Upper lobe of right lung (tissue), 1 donor: ENCODE data around the gene RELCH. TPM values are rescaled to one million over a fixed set of nuclear protein-coding genes. Genes with fewer than 3 reads are reported as not detected.

Experiments
- ATAC-seq: fragments of 200-7000 bp; cut with Tn5 transposase; one replicate; pipeline ENCODE4 v1.9.1; 2020; ENCODE audit warnings: mild to moderate bottlenecking, moderate library complexity
- DNase-seq: peaks from one replicate; pipeline ENCODE4 v3.0.0-alpha.2; 2020
- H3K27ac ChIP-seq: fragments of 200-600 bp; one replicate; pipeline ENCODE4 v1.8.0; 2022
- H3K27me3 ChIP-seq: fragments of 200-600 bp; one replicate; pipeline ENCODE4 v1.8.0; 2022; ENCODE audit warnings: mild to moderate bottlenecking
- H3K36me3 ChIP-seq: fragments of 200-600 bp; one replicate; pipeline ENCODE4 v1.8.0; 2022
- H3K4me1 ChIP-seq: fragments of 200-600 bp; one replicate; pipeline ENCODE4 v1.8.0; 2022
- H3K4me3 ChIP-seq: fragments of 200-600 bp; one replicate; pipeline ENCODE4 v1.8.0; 2022; ENCODE audit warnings: mild to moderate bottlenecking
- H3K9me3 ChIP-seq: fragments of 200-600 bp; one replicate; pipeline ENCODE4 v1.8.0; 2022
- intact Hi-C: fragments of 100-400 bp; cut with DNase I; formaldehyde crosslinking; loops from one replicate; pipeline ENCODE4 v1.11.0; 2022
- total RNA-seq: library from RNA; stranded (reverse); fragmentation: NEBNext Ultra II Directional; extraction: Animal tissue kit (Norgen Biotek cat#: 25700); gene quantifications from one replicate; pipeline ENCODE4 v1.2.1, GENCODE V29; 2021
- TF ChIP-seq, protein P1 (sequence below): fragments of 200-600 bp; IDR thresholded peaks from one replicate; pipeline ENCODE4 v1.8.0; 2022; ENCODE audit warnings: antibody characterized with exemption
- donor health status: DM: no; HTN: yes; CAD: no; lungs with severe emphysema.

Gene RELCH
- total RNA-seq, 1 donor from 2014 or later = 30.0 TPM

DNA sequence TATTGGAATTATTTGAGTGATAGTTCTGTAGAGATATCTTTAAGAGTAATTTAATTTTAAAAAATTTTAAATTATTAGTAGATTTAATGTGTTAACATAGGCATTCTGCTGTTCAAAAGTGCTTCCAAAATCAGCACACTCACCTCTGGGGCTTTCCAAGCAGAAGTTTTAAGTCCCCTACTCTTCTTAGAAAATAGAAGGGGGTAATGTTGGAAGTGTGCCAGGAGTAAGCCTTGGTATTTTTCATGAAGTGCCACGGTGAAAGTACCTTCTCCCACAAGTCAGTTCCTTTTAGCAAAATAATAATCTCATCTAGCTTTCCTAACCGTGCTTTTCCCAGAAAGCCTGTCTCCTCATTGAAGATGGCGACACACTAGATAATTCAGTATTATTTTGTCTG, 134.1 kb downstream of the RELCH start:
- intact Hi-C loops = no loop called here
- Histone ChIP-seq H3K27me3 (peaks cover 6% of the 10 kb centered on the region), H3K36me3 (no peaks in the 10 kb centered on the region), H3K9me3 (no peaks in the 10 kb centered on the region), H3K4me3 (no peak overlapping the region), H3K4me1 (peaks cover 16% of the 10 kb centered on the region), H3K27ac (no peak overlapping the region)
- no peak for DNase-seq
- TF ChIP-seq, protein P1, sequence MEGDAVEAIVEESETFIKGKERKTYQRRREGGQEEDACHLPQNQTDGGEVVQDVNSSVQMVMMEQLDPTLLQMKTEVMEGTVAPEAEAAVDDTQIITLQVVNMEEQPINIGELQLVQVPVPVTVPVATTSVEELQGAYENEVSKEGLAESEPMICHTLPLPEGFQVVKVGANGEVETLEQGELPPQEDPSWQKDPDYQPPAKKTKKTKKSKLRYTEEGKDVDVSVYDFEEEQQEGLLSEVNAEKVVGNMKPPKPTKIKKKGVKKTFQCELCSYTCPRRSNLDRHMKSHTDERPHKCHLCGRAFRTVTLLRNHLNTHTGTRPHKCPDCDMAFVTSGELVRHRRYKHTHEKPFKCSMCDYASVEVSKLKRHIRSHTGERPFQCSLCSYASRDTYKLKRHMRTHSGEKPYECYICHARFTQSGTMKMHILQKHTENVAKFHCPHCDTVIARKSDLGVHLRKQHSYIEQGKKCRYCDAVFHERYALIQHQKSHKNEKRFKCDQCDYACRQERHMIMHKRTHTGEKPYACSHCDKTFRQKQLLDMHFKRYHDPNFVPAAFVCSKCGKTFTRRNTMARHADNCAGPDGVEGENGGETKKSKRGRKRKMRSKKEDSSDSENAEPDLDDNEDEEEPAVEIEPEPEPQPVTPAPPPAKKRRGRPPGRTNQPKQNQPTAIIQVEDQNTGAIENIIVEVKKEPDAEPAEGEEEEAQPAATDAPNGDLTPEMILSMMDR = no peak
- ATAC-seq = no peak

DNA sequence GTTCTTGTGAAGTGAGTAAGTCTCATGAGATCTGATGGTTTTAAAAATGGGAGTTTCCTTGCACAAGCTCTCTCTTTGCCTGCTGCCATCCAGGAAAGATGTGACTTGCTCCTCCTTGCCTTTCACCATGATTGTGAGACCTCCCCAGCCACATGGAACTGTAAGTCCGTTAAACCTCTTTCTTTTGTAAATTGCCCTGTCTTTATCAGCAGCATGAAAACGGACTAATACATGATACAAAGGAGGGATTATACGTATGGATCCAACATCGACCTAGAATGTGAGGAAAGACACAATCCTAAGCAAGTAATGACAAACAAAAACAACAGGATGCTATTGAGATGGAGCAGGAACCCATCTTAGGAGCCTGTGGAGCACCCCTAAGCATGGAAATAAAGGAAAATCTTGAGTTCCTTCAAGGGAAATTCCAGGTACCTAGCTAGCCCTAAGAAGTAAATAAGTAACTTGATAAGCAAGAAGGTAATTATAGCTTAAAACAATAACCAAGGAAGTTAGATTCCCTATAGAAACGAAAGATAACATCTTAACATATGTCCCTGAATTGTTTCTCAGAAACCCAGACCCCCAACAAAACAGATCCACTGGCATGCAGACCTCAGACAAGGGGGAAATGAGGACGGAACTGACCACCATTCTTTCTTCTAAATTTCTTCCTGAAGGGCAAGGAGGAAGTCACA, 136.6 kb downstream of the RELCH start:
- peaks cover 30% of the 10 kb centered on the region for H3K27me3 ChIP-seq
- no peaks in the 10 kb centered on the region for H3K36me3 ChIP-seq
- H3K27ac ChIP-seq = no peak overlapping the region
- intact Hi-C loops = no loop called here
- TF ChIP-seq, protein P1 = no peak
- no peak for DNase-seq
- H3K4me1 ChIP-seq = peaks cover 23% of the 10 kb centered on the region
- no peaks in the 10 kb centered on the region for H3K9me3 ChIP-seq
- no peak for ATAC-seq
- no peak overlapping the region for H3K4me3 ChIP-seq

DNA sequence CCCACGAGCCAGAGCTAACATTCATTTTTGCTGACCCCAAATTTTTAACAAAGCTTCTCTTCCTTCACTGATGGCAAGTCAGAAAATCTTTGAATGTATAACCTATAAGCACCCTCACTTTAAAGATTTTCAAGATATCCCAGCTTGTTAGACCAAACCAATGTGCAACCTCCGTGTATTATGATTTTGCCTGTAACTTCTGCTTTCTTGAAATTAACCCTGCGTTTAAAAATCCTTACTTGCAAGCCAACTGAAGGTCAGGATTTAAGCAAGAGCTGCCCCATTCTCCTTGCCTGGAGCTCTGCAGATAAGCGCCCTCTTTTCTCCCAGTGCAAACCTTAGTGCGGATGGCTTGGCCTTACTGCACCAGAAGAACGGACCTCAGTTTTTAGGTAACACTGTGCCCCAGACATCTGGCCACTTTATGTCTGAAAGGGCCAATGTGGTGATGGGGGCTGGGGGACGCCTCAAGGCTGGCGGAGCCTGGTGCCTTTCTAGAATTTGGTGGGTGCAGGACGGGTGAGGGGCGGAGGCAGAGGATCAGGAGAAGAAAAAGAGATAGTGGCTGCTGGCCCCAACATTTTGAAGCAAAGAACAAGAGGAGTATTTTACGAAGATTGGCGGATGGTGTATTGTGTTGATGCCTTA, 137.2 kb downstream of the RELCH start:
- peak overlapping the region; percentile 33 for H3K4me3 ChIP-seq

DNA sequence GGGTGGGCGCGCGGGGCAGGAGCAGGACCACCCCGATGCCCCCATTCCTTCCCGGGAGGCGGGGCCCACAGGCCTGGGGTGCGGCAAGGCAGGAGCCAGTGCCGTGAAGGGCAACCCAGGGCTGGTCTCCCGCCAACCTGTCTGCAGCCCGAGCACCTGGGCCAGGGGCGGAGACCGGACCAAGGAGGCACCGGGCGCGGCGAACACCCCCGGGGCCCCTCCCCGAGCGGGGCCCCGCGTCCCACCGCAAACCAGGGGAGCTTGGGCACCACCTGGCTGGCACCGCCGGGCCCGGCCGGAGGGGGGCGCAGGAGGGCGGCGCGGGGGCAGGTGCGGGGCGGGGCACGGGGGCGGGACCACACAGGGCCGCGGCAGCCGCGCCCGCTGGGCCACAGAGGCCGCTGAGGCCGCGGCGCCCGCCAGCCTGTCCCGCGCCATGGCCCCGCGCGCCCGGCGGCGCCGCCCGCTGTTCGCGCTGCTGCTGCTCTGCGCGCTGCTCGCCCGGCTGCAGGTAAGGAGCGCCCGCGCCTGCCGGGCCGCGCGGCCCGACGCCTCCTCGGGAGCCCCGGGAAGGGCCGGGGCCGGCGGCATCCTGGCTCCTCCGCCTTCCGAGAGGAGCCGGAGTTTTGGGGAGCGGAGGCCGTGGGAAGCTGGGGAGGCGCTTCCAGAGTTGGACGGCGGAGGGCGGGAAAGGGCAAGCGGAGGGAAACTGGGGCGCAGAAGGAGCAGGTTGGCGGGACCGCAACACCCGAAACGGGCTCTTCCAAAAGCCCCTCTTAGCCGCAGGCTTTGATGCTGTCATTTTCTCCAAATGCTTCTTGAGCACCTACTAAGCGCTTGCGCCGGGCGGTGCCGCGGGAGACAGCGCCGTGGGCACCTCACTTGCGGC, 138.1 kb downstream of the RELCH start, which contains the start of gene TNFRSF11A:
TSS of gene TNFRSF11A (plus strand) at position 394 of the 889 bp plus-strand sequence. CDS start at position 437, 43 bp downstream.
- Histone ChIP-seq H3K36me3 (no peaks in the 10 kb centered on the region), H3K27me3 (peaks cover 38% of the 10 kb centered on the region), H3K9me3 (no peaks in the 10 kb centered on the region), H3K4me1 (peaks cover 34% of the 10 kb centered on the region), H3K27ac (no peak within 1 kb of the TSS), H3K4me3 (peak within 1 kb of the TSS; percentile 57)
- TF ChIP-seq, protein P1 = peak; percentile 10
- ATAC-seq (peak; percentile 94), DNase-seq (peak; percentile 83)
- intact Hi-C loops = no loop called here

More for the DNA sequence above, 137.2 kb downstream of the RELCH start:
- H3K36me3 ChIP-seq = no peaks in the 10 kb centered on the region
- no peaks in the 10 kb centered on the region for H3K9me3 ChIP-seq
- peaks cover 25% of the 10 kb centered on the region for H3K4me1 ChIP-seq
- intact Hi-C loops = no loop called here
- TF ChIP-seq, protein P1 = no peak
- H3K27me3 ChIP-seq = peaks cover 32% of the 10 kb centered on the region
- ATAC-seq (no peak), DNase-seq (no peak)
- no peak overlapping the region for H3K27ac ChIP-seq

DNA sequence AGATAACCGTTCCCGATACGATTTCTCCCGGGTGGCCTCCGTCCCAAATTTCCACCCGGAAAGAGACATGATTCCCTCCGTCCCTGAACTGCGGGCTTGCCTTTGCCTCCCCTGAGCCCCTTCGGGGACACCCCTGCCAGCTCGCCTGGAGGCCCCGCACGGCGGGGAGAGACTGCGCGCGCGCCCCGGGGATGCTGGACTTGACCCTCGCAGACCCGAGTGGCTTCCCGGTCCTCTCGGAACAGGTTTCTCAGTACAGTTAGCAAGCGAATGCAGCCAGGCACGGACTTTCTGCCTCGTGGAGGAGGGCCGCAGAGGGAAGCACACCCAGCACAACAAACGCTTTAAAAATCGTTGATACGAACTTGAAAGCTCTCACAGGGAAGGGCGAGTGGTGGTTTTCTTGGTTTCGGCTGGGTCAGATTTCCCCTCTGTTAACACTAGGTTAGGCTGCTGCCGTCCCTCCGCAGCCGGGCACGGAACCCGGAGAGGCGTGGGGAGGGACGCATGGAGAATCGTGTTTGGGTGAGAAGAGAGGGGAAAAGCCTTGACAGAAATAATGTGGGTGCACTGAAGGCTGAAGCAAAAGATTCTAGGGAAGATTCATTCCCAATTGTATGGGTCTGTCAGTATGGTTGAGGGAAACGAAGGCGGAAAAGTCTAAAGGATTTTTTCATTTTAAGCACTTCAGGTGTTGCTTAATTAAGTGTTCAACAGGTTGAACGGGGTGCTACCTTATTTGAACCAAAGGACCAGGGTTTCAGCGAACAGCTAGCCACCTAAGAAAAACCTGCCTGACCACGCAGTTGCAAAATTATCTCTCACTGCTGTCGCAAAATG, 139.0 kb downstream of the RELCH start:
- Histone ChIP-seq H3K9me3 (no peaks in the 10 kb centered on the region), H3K4me3 (peak overlapping the region; percentile 57), H3K4me1 (peaks cover 36% of the 10 kb centered on the region), H3K27me3 (peaks cover 45% of the 10 kb centered on the region), H3K27ac (no peak overlapping the region), H3K36me3 (no peaks in the 10 kb centered on the region)
- DNase-seq = no peak
- ATAC-seq = peak; percentile 21
- TF ChIP-seq, protein P1 = no peak
- intact Hi-C loops = no loop called here
